Cardiac muscle cell (in vitro differentiated cells and primary cell): ENCODE measurements around the gene FGF8. TPM values are rescaled to one million over a fixed set of nuclear protein-coding genes. Genes with fewer than 3 reads are reported as not detected.
A peak's percentile ranks its signal among the peaks of the same experiment; 100 is the strongest.

Source experiments
- DNase-seq, 2 donors: peaks; one replicate each; pipeline versions ENCODE4 v3.0.0 to v3.0.0-alpha.2; 2010 to 2017; ENCODE audit warnings: low read depth in 1 of 2, low spot score in 1 of 2
- H3K27ac ChIP-seq: fragments of 200-600 bp; sonication (generic); 2 replicates; pipeline ENCODE4 v1.5.1; 2016
- H3K27me3 ChIP-seq: fragments of 200-600 bp; sonication (generic); 2 replicates; pipeline ENCODE4 v1.6.0; 2016; ENCODE audit warnings: control low read depth
- H3K36me3 ChIP-seq: fragments of 200-600 bp; sonication (generic); 2 replicates; pipeline ENCODE4 v1.5.1; 2016; ENCODE audit warnings: control low read depth
- H3K4me1 ChIP-seq: fragments of 200-600 bp; sonication (generic); 2 replicates; pipeline ENCODE4 v1.8.1; 2017; ENCODE audit warnings: low read depth, mild to moderate bottlenecking, mixed run types
- H3K4me3 ChIP-seq: fragments of 200-600 bp; sonication (generic); 2 replicates; pipeline ENCODE4 v1.5.1; 2016; ENCODE audit warnings: mild to moderate bottlenecking
- H3K9me3 ChIP-seq: fragments of 200-600 bp; sonication (generic); 2 replicates; pipeline ENCODE4 v1.5.1; 2017; ENCODE audit warnings: low read depth, mild to moderate bottlenecking, control low read depth
- polyA plus RNA-seq: library from polyadenylated mRNA; unstranded; fragments of >200 nt; fragmentation: Nextera tagmentation; extraction: Ambion mirVana; gene quantifications from 2 replicates; pipeline ENCODE4 v1.2.1, GENCODE V29; 2016
- total RNA-seq: library from RNA; depleted of rRNA; stranded (reverse); fragments of >200 nt; gene quantifications from 2 replicates; pipeline ENCODE4 v1.2.3, GENCODE V29; 2016
- TF ChIP-seq, protein P1 (sequence below): IDR thresholded peaks from 2 replicates; pipeline ENCODE4 v1.5.1; 2012; ENCODE audit warnings: low read depth, mild to moderate bottlenecking, low read length

The FGF8 gene
- total and polyA plus RNA-seq, 2 experiments from 2014 or later = 1.8 to 12.8 TPM

DNA sequence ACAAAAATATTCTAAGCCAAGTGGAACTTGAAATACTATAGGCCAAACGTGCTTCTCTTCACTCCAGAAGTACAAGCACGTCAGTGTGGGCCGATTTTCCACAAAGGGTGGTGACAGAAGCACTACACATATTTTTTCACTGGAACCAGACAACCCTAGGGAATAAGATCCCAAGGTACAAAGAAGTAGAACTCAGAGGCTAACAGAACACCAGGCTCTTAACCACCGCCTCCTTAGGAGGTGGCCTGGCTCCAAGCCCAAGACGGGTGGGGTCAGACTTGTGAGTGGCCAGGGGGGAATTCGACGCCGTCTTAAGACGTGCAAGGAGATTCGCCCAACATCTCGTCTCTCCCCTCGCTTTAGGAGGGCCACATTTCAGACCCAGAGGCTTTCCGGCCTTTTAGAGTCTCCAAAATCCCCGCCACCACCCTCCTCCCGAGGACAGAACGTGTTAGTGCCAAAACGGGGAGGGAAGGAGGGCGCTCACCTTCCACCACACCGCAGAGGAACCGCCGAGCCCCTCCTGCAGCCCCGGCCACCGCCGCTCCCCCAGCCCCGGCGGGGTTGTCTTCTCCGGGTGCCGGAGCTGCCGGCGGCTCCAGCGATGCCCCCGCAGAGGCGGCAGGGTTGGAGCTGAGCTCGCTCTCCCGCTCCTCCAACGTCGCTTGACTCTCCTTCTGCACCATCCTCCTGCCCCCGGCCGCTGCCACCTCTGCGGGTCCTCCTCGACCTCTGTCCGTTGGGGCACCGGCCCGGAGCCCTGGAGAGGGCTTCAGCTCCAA is 41.6 kb upstream of the FGF8 start:
- H3K27me3 ChIP-seq = no peaks in the 10 kb centered on the region
- TF ChIP-seq, protein P1, sequence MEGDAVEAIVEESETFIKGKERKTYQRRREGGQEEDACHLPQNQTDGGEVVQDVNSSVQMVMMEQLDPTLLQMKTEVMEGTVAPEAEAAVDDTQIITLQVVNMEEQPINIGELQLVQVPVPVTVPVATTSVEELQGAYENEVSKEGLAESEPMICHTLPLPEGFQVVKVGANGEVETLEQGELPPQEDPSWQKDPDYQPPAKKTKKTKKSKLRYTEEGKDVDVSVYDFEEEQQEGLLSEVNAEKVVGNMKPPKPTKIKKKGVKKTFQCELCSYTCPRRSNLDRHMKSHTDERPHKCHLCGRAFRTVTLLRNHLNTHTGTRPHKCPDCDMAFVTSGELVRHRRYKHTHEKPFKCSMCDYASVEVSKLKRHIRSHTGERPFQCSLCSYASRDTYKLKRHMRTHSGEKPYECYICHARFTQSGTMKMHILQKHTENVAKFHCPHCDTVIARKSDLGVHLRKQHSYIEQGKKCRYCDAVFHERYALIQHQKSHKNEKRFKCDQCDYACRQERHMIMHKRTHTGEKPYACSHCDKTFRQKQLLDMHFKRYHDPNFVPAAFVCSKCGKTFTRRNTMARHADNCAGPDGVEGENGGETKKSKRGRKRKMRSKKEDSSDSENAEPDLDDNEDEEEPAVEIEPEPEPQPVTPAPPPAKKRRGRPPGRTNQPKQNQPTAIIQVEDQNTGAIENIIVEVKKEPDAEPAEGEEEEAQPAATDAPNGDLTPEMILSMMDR = no peak

DNA sequence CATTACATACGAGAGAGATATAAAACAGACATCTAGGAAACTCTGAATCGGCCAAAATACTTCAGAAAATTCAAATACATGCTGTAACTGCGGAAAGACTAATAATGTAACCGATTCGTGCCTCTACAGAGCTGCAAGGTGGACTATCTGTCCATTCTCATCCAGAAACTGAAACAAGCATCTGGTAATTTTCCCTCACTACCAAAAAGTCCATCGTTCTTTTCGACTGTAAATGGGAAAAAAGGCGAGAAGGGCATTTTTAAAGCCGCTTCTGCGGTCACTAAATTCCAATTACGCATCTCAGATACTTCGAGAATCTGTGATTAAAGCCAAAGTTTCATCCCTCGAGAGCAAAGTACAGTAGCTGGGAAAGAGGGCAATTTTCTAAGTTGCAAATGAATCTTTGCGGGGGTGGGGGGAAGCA is 41.0 kb upstream of the FGF8 start:
- no peaks in the 10 kb centered on the region for H3K9me3 ChIP-seq
- peak overlapping the region; percentile 86 for H3K27ac ChIP-seq
- peaks cover 8% of the 10 kb centered on the region for H3K36me3 ChIP-seq
- DNase-seq = no peak
- no peaks in the 10 kb centered on the region for H3K27me3 ChIP-seq
- peaks cover 10% of the 10 kb centered on the region for H3K4me1 ChIP-seq
- peak overlapping the region; percentile 81 for H3K4me3 ChIP-seq
- TF ChIP-seq, protein P1 = no peak

More for the DNA sequence above, 41.6 kb upstream of the FGF8 start:
- DNase-seq = peak; percentile 68 to 97
- no peaks in the 10 kb centered on the region for H3K9me3 ChIP-seq
- peaks cover 10% of the 10 kb centered on the region for H3K4me1 ChIP-seq
- H3K4me3 ChIP-seq = peak overlapping the region; percentile 81
- peak overlapping the region; percentile 86 for H3K27ac ChIP-seq
- H3K36me3 ChIP-seq = peaks cover 2% of the 10 kb centered on the region

DNA sequence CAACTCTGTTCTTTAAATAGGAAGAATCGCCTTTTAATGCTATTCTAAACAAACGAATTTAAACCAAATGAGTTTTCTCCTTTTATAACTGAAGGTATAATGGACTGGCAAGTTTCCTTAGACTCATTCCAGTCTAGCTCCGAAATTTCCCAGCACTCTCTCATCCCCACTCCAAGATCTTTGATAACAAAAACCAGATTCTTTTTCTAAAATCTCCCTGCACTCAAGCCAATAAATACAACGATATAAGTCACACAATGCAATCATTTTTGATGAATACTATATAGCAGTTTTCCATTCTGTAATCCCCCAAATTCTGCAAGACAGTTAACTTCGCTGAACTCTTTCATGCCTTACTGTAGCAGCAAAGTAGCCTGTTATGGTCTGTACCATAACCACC is 40.5 kb upstream of the FGF8 start:
- H3K36me3 ChIP-seq = peaks cover 9% of the 10 kb centered on the region
- peak overlapping the region; percentile 86 for H3K27ac ChIP-seq
- H3K9me3 ChIP-seq = no peaks in the 10 kb centered on the region
- H3K27me3 ChIP-seq = no peaks in the 10 kb centered on the region
- TF ChIP-seq, protein P1 = no peak
- DNase-seq = no peak
- peaks cover 10% of the 10 kb centered on the region for H3K4me1 ChIP-seq
- H3K4me3 ChIP-seq = peak overlapping the region; percentile 81

DNA sequence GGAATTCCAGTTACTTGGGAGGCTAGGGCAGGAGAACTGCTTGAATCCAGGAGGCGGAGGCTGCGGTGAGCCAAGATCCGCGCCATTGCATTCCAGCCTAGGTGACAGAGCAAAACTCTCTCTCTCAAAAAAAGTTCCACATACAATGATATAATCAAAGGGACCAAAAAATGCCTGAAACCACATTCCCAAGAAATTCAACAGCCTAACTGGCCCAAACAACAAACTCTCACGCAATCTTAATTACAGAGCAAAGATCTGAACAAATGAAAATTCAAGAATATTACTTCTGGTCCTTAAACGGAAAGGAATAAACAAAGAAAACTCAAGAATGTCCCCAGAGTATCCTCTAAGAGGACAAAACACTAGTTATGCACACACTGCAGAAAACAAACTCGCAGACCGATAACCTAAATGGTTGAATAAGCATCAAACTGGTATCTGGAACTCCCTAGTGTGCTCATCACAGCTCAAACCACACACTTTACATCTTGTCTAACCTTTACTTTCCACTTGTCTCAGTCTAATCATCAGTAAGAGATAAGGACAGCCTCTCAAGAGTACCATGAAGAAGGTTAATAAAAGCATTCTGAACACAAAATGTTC is 38.7 kb upstream of the FGF8 start:
- Histone ChIP-seq H3K9me3 (no peaks in the 10 kb centered on the region), H3K4me3 (peak overlapping the region; percentile 81), H3K27me3 (no peaks in the 10 kb centered on the region), H3K27ac (peak overlapping the region; percentile 27), H3K36me3 (peaks cover 21% of the 10 kb centered on the region), H3K4me1 (peaks cover 10% of the 10 kb centered on the region)
- DNase-seq = no peak
- TF ChIP-seq, protein P1 = no peak

DNA sequence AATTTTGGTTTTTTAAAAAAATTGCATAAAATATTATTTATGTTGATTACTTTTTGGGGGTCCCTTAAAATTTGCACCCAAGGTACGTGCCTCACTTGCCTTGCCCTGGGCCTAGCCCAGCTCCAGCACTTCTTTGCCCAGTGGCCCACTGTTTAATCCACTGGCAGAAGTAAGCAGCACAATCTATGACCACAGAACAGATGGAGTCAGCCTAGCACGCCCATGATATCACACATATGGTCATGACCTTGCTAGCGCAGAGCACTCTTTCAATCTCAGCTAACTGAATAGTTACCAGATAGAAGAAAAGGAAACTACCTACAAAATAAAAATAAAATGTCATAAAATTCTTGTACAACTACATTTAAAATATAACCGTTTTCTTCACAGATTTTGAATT is 36.7 kb upstream of the FGF8 start:
- Histone ChIP-seq H3K36me3 (peaks cover 39% of the 10 kb centered on the region), H3K27ac (peak overlapping the region; percentile 8), H3K4me1 (peaks cover 10% of the 10 kb centered on the region), H3K9me3 (no peaks in the 10 kb centered on the region), H3K27me3 (no peaks in the 10 kb centered on the region), H3K4me3 (no peak overlapping the region)
- TF ChIP-seq, protein P1 = no peak
- no peak for DNase-seq
